Cerebellar nuclear complex (tissue), 1 donor: ENCODE results near the gene TASP1.
"Not testable (repeated sequence)": the region's sequence is repeated elsewhere in the genome, so short reads cannot be mapped to it uniquely, and the experiment has no call there.

Experiments
- DNase-seq, 2 experiments: peaks; one replicate each; lab custom pipeline; 2025; lab: John Stamatoyannopoulos, UW

The TASP1 gene

DNA sequence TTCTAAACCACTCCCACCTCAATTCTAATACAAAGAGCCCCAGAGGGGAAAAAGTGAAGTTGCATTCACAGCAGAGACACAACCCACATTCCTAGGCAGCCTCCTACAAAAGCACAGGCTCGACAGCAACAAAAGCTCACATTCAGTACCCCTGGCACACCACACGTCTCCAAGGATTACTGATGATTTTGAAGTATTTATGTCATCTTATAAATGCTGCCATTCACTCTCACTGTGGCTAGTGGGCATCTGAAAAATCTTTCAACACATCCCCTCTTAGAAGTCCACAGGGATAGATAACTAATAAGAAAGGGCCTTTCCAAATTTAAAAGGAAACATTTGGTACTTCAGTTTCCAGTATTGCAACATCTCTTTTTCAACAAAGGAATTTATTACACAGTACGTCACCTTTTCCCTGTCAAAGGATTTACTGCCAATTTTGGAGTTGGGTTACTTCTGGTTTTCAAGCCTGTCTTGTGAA, 146.7 kb downstream of the TASP1 start:
- DNase-seq, result no peak

DNA sequence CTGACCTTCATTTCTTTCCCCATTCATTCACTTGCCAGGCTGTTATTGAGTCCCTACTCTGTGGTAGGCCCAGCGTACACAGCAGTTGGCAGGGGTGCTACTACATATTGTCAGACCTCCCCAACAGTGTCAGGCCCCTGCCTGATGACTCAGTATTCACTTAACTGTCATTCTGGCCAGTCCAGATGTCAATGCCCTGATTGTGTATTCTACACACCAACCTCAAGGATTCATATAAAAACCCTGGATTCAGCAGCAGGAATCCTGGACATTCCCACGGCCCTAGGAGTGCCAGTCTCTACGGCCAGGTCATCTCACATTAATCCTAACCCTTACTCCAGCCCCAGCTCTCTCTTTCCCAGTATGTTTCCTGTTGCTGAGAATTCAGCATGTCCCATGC, 151.5 kb downstream of the TASP1 start:
- no peak for DNase-seq

DNA sequence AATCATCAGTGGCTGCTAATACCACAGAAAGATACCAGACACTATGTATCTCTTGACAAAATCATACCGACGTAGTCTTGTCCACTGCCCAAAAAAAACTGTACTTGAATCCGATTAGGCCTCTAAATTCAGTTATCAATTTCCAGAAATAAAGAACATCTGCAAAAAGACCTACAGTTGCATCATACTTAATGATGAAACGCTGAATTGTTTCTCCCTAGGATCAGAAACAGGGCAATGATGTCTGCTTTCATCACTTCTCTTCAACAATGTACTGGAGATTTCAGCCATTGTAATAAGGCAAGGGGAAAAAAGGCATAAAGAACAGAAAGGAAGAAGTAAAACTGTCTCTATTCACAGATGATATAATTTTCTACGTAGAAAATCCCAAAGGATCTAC, 152.0 kb downstream of the TASP1 start:
- DNase-seq, result no peak

DNA sequence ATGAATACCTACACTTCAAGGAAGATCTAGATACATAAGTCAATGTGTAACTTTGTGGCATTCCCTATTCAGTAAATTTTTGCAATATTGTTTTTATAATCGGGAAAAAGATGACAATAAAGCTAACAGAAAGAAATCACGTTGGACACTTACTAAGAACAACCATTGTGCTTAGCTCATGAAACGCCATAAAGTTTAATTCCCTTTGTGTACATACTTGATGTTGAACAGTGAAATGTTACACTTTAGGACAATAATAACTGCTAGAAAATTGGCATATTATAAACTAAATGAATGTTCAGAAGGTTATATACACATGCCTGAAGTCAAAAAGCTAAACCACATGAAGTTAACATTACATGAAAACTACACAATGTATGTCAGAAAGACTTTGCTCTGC, 153.2 kb downstream of the TASP1 start:
- DNase-seq, result no peak

DNA sequence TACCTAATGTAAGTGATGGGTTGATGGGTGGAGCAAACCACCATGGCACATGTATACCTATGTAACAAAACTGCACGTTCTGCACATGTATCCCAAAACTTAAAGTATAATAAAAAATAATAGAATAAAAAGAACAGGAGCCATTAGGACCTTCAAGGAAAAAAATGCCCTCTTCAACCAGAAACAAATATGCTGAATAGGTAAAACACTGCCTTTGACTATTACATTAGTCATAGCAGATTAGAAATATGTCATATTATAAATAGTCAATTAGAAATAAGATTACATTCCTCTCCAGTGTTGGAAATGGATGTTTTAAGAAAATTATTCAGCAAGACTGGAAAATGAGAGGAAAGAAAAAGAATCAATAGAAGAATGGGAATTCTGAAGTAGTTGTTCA, 153.7 kb downstream of the TASP1 start:
- not testable (repeated sequence) for DNase-seq

DNA sequence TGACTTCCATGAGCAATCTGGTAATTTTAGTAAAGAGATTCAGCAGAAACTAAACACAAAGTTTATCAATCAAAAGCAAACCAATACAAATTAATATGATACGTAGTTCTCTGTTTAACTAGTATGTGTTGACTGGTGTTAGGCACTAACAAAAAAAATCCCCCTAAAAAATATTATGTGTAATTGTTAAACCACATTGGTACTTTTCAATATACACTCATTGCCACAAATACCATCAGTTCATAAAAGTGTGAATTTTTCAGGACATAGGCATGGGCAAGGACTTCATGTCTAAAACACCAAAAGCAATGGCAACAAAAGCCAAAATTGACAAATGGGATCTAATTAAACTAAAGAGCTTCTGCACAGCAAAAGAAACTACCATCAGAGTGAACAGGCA, 155.3 kb downstream of the TASP1 start:
- DNase-seq, result not testable (repeated sequence)

DNA sequence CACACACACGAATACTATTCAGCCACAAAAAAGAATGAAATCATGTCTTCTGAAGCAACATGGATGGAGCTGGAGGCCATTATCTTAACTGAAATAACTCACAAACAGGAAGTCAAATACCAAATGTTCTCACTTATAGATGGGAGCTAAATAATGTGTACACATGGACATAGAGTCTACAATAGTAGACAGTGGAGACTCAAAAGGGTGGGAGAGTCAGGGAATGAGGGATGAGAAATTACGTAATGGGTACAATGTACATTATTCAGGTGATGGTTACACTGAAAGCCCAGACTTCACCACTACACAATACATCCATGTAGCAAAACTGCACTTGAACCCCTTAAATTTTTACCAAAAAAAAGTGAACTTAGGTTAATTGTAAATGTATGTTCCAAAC, 160.4 kb downstream of the TASP1 start:
- DNase-seq, result no peak

DNA sequence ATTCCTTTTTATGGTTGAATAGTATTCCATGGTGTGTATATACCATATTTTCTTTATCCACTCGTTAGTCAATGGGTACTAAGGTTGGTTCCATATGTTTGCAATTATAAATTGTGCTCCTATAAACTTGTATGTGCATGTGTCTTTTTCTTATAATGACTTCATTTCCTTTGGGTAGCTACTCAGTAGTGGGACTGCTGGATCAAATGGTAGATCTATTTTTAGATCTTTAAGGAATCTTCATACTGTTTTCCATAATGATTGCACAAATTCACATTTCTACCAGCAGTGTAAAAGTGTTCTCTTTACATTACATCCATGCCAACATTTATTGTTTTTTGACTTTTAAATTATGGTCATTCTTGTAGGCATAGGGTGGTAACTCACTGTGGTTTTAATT, 164.3 kb downstream of the TASP1 start:
- DNase-seq, result no peak

DNA sequence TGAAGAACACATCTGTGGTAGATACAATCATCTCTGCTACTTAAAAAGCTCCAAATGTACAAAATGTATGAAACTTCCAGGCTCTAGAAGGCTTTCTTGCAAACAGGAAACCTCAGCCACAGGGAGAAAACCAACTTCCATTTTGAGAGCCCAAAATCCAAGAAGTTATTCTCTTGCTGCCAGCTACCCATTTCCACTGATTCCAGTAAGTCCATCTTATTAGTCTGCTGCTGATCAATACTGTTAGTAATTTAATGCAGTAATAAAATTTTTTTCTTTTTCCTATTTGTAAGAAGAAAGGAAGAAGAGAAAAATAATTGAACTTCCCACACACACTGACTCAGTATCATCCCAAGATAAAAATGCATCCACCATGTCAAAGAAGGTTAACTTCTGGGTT, 169.5 kb downstream of the TASP1 start:
- no peak for DNase-seq

DNA sequence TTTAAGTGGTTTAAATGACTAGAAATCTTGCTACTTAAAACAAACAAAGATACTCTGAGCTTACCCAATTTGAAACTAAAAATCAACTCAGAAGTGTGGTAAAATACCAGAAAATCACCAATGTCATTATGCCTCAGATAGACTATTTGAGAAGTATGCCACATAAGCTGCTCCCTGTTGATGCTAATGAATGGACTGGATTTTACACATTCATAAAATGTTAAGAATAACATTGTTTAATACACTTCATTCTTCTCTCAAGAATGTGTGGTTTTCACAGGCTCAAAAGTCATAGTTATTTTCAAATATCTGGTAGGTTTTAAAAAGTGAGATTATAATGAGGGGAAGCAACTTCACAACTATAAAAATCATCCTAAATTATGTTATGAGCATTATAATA, 170.6 kb downstream of the TASP1 start:
- no peak for DNase-seq

DNA sequence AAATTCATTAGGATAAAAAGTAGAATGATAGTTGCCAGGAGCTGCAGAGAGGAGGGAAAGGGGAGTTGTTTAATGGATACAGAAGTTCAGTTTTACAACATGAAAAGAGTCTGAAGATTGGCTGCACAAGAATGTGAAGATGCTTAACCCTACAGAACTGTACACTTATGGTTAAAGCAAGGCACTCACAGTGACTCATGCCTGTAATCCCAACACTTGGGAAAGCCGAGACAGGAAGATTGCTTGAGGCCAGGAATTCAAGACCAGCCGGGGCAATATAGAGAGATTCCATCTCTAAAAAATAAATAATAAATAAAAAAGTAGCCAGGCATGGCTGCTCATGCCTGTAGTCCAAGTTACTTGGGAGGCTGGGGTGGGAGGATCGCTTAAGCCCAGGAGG, 174.0 kb downstream of the TASP1 start:
- DNase-seq, result no peak

DNA sequence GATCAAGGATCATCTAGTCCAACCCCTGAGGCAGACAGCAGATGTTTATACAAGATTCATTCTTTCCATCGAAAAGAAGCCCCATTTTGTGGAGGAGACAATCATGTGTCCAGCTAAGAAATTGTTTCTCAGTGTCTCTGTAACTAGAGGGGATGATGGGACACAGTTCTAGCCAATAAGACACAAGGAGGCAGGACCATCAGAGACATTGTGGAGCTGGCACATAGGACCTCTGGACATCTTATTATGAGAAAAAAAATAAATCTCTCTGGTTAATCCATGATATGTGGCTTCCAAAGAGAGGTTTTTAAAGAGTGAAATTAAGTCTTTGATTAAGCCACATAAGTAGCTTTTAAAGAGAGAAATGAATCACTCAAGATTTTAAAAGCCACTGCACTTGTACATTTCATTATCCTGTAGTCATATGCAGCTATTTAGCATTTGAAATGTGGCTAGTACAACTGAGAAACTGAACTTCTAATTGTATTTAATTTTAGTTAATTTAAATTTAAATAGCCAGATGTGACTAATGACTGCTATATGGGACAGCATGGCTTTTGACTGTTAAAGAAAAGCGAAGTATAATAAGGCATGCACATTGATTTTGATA, 176.8 kb downstream of the TASP1 start:
- DNase-seq, result no peak

DNA sequence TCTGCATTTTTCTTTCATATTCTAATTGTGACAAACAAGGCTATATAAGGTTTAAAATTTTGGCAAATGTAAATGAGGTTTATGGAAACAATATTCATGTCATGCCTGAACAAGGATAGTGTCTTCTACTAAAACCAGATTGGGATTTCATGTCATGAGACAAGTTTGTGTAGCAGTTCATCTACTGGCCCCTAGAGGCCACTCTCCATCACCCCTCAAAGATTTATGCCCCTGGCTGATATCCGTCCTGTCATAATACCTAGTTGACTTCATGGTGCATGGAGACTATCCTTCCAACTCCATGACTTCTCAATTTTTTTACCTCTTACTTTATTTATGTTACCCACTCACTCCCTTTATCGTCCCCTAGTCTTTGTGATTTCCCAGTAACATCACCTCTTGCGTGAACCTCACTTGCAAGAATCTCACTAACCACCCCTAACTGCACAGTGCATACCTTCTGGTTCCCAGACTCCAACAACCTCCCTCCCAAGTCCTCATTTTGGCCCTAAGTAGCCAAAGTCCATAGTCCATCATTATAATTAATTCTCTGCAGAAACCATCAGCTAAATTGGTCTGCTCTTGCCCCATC, 179.8 kb downstream of the TASP1 start:
- no peak for DNase-seq

DNA sequence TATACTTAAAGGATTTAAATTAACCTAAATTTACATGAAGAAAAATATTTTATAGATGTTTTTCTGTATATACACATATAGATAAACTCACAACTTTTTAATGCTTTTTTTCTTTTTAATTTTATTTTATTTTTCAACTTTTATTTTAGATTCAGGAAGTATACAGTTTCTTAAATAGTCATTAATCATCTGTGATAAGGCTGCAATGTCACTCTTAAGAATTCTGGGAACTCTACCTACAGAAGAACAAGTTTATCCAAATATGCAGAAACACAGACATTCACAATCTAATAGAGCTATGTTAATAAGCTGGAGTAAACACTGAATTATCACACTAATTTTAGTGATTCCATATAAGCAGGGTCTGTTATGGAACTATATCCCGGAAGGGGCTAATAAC, 181.2 kb downstream of the TASP1 start:
- no peak for DNase-seq

DNA sequence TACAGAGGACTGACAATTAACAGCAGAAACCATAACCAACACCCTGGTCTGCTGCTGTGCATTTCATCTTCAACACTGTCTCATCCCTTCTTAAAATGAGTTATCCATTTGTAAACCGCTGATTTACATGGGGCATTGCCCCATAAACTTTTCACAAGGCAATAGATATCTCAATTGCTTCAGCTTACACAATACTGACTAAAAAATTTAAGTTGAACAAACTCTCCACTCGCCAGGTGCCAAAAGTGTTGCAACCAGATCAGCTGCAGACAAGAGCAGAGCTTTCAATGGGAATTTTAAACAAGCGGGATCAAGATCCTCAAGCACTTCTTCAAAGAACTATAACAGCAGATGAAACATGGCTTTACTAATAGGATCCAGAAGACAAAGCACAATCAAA, 183.0 kb downstream of the TASP1 start:
- no peak for DNase-seq

DNA sequence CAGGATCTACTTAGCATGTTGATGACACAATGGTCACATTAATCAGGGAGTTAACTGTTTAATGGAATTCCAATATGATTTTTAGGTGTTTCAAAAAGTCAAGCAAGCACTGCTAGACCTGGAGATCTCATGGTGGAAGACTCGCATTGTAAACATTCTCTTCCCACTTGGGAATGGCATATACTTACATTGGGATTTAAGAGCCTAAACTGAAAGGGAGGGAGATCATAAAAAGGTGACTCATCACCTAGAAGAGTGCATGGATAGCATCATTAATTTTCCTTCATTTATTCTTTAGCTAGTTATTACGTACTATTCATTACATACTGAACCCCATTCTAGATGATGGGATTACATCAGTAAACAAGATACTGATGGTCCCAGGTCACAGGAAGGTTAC, 185.4 kb downstream of the TASP1 start:
- no peak for DNase-seq

DNA sequence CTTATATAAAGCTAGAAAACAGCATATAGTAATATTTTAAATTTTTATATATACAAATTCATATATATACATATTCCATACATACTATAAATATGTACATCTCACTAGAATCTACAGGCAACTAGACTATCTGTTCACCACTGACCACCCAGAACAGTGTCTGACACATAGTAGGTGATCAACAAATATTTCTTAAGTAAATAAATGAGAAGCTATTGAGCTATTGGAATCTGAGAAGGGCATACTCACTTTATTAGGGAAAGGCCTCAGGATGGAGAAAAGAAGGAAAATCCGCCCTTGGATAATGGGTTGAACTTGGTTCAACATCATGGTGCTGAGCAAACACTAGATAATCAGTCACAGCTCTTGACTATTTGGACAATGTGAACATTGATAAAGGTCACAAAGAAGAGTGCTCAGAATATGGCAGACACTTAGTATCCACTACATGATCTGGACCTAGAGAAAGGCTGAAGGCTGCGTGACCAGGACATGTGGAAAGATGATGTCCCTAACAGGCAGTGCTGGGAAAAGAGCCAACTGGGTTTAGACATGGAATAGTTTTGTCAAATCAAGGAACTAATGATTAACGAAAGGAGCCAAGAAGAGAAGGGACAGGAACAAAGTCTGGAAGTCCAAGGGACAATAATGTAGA, 186.1 kb downstream of the TASP1 start:
- no peak for DNase-seq

DNA sequence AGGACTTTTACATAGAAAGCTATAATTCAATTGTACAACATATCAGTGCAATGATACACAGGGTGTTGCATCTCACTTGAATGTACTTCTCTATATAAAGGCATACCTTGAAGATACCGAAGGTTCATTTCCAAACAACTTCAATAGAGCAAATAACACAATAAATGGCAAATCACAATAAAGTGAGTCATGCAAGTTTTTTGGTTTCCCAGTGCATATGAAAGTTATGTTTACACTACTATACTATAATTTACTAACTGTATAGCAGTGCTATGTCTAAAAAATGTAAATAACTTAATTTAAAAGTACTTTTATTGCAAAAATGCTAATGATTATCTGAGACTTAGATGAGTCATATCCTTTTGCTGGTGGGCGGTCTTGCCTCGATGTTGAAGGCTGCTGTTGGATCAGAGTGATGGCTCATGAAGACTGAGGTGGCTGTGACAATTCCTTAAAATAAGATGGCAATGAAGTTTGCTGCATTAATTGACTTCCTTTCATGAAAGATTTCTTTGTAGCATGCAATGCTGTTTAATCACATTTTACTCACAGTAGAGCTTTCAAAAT, 188.8 kb downstream of the TASP1 start:
- no peak for DNase-seq

DNA sequence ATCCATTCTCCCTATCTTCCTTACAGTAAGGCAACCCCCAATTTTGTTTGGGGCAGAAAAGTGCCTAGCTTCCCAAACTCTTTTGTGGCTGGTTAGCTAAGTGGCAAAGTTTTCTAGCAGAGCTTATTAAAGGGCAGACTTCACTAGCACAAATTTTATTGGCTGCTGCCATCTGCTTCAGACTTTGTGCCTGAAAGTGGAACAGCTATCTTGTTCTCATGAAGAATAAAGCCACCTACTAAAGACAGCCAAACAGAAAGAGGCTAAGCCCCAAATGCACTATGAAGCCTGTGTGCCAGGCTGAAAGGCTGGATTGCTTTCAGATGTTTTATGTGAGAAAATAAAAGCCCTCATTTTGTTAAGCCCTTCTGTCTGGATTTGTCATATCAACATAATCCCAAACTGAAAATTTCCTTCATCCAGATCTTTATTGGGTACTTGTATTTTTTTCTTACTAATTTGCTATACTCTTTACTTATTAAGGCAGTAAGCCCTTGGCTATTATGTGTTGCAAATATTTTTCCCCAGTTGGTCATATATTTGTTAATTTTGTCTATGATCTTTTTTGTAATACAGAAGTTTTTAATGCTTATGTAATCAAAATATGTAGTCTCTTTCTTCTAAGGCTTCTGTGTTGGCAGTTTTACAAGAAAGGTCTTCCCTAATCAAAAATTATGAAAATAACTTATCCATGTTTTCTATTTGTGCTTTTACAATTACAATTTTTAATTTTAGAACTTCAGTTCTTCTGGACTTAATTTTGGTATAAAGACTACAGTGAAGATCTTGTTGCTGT, 191.1 kb downstream of the TASP1 start:
- no peak for DNase-seq

DNA sequence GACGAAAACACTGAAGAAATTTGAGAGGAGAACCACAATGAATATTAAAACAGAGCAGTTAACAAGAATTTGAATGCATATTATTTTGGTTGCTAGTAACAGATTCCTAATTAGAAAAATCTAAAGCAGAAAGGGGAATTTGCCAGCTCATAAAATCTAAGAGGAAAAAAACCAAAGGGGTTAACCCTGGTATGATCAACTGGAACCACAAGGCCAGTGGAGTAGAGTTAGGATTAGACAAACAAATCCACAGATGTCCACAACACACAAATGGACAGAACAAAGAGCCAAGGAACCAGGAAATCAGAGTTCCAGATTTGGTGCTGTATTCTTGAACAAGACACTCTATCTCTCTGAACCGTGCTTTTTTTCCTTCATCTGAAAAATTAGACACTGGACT, 195.0 kb downstream of the TASP1 start:
- no peak for DNase-seq

DNA sequence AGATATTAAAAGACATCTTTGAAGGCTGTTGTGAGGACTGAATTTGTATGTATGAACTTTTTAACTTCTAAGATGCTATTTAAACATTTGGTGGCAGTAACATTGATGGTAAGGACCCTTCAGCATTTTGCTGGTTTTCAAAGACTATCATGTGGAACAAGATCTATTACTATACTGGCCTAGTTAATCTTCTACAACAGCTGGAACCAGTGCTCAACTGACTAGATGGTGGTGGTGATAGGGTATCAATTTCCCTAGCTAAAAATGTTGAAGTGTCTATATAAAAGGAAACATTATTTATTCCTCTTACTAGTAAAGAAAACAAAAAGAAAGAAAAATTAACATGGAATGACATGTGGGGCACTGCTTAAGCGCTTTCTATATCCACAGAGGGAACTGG, 195.7 kb downstream of the TASP1 start:
- no peak for DNase-seq

DNA sequence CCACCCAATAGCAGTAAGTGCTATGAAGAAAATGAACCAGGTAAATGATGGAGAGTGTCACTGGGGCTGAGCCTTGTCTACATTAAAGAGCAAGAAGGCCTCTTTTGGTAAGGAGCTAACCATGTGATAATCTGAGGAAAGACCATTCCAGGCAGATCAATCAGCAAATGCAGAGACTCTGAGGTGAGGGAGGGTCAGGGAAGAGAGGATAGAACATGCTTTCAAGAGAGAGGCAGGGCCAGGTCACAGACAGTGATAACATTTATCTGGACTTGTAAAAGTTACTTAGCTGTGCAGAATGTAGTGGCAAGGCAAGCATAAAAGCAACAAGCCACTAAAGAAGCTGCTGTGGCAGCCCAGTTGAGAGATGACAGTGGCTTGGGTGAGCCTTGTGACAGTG, 197.3 kb downstream of the TASP1 start:
- DNase-seq, result no peak

DNA sequence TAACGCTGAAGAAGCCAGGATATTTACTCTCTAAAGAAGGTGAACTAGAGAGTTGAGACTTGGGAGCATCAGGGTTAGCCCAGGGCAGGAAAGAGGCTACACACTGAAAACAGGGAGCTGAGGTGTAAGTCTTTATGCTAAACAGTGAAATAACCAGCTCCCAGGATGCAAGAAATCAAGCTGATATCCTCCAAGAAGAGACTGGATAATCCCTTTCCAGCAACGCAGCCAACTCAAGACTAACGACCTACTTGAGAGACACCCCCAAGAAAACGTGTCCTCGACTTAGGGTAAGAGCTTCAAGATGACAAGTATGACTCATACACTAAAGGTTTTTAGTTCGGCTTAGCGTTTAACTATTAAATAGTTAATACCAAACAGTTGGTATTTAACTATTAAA, 202.2 kb downstream of the TASP1 start:
- no peak for DNase-seq
